ENCODE results near the gene ZNF512.
"Not testable (repeated sequence)": the region's sequence is repeated elsewhere in the genome, so short reads cannot be mapped to it uniquely, and the experiment has no call there.

ZNF512 gene

GRCh38 chr2:27582129-27582694, 630 bp upstream of the ZNF512 start:
- no peak for DNase-seq (ENCODE audit: low read depth)

DNA sequence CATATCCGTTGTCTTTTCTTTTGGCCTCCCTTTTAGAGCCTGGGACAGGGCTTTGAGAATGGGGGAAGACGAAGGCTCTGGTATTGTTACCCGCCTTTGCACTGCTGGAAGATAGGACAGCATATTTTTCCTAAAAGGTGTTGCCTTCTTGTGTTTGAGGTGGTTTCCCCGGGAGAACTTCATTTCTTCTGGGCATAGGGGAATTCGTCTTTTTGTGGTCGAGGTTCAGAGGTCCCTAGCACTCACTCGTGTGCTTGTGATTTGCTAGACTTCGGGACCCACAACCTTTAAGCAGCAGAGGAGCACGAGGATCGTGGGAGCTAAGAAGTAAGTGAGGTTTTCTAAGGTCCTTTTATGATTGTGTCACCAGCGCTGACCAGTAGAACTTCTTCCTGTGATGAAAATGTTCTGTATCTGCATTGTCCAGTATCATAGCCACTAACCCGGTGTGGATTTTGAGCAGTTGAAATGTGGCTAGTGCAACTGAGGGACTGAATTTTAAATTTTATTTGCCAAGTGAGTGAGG, 611 bp downstream of the ZNF512 start:
- no peak for DNase-seq (ENCODE audit: low read depth)

DNA sequence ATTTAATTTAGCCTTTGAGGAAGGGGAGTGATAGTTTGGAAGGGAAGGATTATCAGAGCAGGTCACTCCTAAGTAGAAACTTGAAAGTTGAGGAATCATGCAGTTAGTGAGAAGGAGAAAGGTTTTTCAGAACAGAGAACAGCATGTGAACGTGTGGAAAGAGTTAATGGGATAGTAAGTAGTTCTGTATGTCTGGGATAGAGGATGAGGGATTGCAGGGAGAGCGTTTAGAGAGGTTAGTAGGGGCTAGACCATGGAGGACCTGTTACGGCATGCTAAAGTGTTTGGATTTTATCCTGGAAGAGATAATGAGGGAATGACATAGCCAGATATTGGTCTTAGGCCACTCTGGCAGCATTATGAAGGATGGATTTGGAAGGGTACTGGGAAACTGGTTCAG, 1.8 kb downstream of the ZNF512 start:
- no peak for DNase-seq (ENCODE audit: low read depth)

DNA sequence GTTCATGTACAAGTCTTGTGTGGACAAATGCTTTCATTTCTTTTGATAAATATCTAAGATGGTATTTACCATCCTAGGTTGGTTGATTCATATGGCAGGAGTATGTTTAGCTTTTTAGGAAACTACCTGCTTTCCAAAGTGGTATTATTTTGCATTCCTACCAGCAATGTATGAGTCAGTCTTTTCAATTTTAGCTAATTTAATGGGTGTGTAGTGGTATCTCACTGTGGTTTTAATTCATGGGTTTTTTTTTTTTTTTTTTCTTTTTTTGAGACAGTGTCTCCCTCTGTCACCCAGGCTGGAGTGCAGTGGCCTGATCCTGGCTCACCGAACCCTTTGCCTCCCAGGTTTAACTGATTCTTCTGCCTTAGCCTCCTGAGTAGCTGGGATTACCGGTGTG, 4.2 kb downstream of the ZNF512 start:
- DNase-seq (ENCODE audit: low read depth) = no peak

GRCh38 chr2:27588308-27588707, 5.5 kb downstream of the ZNF512 start:
- DNase-seq (ENCODE audit: low read depth) = no peak

GRCh38 chr2:27591745-27592144, 8.9 kb downstream of the ZNF512 start:
- no peak for DNase-seq (ENCODE audit: low read depth)

- DNase-seq (ENCODE audit: low read depth) = no peak
Measured at GRCh38 chr2:27593240-27593639, 10.4 kb downstream of the ZNF512 start.

DNA sequence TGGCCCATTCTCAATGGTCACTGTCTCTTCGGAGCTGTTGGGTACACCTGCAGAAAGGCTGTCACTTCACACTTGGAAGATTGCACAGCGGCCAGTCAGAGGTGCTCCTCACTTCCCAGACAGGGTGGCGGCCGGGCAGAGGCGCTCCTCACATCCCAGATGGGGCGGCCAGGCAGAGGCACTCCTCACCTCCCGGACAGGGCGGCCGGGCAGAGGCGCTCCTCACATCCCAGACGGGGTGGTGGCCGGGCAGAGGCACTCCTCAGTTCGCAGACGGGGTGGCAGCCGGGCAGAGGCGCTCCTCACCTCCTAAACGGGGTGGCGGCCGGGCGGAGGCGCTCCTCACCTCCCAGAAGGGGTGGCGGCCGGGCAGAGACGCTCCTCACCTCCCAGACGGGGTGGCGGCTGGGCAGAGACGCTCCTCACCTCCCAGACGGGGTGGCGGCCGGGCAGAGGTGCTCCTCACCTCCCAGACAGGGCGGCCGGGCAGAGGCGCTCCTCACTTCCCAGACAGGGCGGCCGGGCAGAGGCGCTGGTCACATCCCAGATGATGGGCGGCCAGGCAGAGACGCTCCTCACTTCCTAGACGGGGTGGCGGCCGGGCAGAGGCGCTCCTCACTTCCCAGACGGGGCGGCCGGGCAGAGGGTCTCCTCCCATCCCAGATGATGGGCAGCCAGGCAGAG, 11.3 kb downstream of the ZNF512 start:
- DNase-seq (ENCODE audit: low read depth) = not testable (repeated sequence)

DNA sequence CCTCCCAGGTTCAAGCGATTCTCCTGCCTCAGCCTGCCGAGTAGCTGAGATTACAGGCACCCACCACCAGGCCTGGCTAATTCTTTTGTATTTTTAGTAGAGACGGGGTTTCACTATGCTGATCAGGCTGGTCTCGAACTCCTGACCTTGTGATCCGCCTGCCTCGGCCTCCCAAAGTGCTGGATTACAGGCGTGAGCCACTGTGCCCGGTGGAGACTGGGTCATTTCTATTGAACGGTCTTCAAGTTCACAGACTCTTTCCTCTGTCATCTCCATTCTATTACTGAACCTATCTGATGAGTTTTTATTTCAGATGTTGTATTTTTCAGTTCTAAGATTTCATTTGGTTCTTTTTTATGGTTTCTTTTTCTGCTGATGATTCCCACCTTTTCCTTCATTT, 12.6 kb downstream of the ZNF512 start:
- not testable (repeated sequence) for DNase-seq (ENCODE audit: low read depth)

DNA sequence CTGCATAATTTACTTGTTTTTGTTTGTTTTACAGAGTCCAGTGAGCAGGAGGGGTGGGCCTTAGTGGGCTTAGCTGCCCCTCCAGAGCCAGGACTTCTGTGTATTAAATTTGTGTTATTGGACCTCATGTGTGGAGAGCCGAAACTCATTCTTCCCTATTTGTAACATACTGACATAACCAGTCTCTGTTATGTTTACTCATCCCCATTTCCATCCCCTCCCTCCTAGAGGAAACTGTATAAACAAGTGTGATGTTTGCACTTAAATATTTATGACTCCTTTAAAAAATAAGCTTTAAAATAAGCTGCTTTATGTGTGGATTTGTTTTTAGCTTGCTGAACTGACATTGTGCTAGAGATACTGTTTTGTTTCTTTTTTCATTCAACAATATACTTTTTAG, 13.8 kb downstream of the ZNF512 start:
- no peak for DNase-seq (ENCODE audit: low read depth)

DNA sequence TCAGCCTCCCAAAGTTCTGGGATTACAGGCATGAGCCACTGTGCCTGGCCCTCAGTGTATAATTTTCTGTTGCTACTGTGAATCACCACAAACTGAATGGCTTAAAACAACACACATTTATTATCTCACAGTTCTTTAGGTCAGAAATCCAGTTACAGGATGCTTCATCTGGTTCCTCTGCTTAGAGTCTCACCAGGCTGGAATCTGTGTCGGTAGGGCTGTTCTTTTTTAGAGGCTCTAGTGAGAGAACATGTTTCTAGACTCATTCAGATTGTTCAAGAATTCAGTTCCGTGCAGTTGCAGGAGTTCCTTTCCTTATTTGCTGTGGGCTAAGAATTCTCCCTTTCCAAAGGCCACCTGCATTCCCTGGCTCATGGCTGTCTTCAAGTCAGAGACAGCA, 23.8 kb downstream of the ZNF512 start:
- no peak for DNase-seq (ENCODE audit: low read depth)

GRCh38 chr2:27613985-27614384, 31.1 kb downstream of the ZNF512 start:
- no peak for DNase-seq (ENCODE audit: low read depth)

DNA sequence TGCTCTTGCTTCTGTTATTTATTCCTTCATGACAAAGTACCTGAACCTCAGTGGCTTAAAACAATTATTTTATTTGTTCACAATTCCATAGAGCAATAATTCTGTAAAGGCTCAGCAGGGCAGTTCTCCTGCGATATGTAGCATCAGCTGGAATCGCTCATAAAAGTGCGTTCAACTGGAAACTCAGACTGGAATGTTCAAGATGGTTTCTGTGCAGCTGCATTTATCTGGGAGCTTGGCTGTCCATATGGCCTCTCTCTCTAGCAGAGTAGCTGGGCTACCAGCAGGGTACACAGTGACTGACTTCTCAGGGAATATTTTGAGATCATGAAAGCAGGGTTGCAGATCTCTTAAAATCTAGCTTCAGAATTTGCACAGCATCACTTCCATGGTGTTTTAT, 32.5 kb downstream of the ZNF512 start:
- DNase-seq (ENCODE audit: low read depth) = no peak

- DNase-seq (ENCODE audit: low read depth) = no peak
Measured at GRCh38 chr2:27621524-27621923, 38.7 kb downstream of the ZNF512 start.

- DNase-seq (ENCODE audit: low read depth) = peak; percentile 78
Measured at GRCh38 chr2:27622921-27623384, 40.1 kb downstream of the ZNF512 start.

- no peak for DNase-seq (ENCODE audit: low read depth)
Measured at GRCh38 chr2:27624943-27625342, 42.1 kb downstream of the ZNF512 start.

DNA sequence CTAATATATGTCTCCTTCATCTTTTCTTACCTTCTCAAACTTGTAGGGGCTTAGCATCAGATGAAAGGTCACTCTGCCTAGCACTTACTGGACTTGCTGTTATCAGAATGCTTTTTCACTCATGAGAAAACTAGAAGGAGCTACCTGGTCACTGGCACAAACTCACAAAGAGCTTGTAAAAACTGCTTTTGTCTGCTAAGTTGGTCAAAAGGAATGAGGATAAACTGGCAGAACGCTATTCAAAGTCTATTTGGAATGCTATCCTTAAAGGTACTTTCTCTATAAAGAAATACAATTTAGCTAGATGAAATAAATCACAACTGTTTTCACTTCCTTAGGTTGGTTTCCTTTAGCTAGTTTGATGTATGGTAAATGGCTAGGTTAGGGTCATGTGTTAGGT, 43.5 kb downstream of the ZNF512 start:
- DNase-seq (ENCODE audit: low read depth) = not testable (repeated sequence)

DNA sequence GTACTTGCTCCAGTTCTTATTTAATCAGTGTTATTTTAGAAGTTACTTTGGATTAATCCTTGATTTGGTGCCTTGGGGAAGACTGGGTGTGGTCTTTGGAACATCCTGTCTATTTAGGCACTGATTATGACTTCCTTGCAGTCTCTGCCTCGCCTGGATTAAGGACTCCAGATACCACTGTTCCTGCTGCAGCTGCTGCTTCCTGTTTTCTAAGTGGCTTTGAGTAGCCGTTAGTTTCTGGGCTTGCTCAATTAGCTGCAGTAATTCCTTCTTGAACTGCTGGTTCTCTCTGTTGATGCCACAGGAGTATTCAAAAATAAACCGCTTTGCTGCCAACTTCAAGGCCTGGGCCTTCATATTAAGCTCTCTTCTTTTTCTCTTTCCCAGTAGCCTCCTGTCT, 44.1 kb downstream of the ZNF512 start:
- not testable (repeated sequence) for DNase-seq (ENCODE audit: low read depth)

- DNase-seq (ENCODE audit: low read depth) = peak; percentile 66
Measured at GRCh38 chr2:27627963-27628766, 45.3 kb downstream of the ZNF512 start.

DNA sequence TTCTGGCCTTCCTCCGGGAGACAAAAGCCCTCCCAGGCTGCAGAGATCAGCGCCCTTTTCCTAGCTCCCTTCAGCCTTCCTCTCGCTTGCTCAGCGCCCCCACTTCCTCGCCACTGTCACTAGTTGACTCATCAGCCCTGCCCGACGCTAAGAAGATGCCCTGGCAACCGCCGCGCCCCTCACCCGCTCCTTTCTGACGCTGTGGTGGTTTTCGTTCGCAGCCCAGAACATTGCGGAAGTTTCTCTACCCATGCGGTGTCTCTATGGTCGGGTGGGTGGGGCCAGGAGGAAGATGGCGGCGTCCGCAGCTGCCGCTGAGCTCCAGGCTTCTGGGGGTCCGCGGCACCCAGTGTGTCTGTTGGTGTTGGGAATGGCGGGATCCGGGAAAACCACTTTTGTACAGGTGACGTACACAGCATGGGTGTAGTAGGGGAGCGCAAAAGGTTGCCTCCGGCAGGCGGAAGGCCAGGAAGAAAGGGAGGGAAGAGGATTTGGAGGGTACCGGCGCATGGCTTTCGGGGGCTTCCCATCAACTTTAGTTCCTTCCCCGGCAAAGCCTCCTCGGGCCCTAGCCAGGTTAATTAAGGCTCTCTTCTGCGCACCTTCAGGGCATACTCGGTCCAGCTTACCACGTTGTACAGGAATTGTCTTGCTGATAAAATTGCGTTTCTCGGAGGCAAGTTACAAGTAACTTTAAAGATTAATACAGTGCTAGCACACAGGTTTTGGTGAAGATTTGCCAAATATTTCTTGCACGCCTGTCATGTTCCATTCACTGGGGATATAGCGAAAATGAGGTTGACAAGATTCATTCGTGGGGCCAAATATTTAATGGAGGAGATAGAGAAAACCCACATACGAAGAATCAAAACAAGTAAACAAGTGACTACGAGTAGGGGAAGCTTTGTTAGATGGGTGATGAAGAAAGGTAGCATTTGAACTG, 46.2 kb downstream of the ZNF512 start, which contains the start of the genes CCDC121 and GPN1:
TSS of gene CCDC121 (minus strand) at position 246 of the 943 bp plus-strand sequence. CDS start 1,213 bp downstream, outside the sequence.
TSS of gene GPN1 (plus strand) at position 284 of the 943 bp plus-strand sequence. CDS start at position 293, 9 bp downstream.
- peak; percentile 71 for DNase-seq (ENCODE audit: low read depth)

DNA sequence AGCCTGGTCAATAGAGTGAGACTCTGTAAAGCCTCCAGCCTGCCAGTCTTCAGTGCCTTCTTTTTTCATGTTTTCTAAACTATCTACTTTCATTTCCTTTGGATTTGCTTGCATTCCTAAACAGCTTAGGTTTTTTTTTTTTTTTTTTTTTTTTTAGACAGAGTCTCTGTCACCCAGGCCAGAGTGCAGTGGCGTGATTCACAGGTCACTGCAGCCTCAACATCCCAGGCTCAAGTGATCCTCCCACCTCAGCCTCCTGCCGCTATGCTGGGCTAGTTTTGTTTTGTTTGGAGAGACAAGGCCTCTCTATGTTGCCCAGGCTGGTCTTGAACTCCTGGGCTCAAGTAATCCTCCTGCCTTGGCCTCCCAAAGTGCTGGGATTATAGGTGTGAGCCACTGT, 47.4 kb downstream of the ZNF512 start:
- DNase-seq (ENCODE audit: low read depth) = not testable (repeated sequence)

All from GM04503 (cell line).